ENCODE measurements around the gene HOXC12. TPM values are rescaled to one million over a fixed set of nuclear protein-coding genes. Genes with fewer than 3 reads are reported as not detected.

The HOXC12 gene
- total RNA-seq, 1 donor = under 0.01 TPM

- peak overlapping the region; percentile 37 for H3K4me3 ChIP-seq (ENCODE audit: low read depth, low read length)
- DNase-seq (ENCODE audit: low read depth) = no peak
- peak; percentile 18 for TF ChIP-seq CTCF (IDR thresholded peaks at IDR 0.05; ENCODE audit: insufficient read depth, low read depth, low read length)
Observed at GRCh38 chr12:54004063-54004840, 49.5 kb downstream of the HOXC12 start.

DNA sequence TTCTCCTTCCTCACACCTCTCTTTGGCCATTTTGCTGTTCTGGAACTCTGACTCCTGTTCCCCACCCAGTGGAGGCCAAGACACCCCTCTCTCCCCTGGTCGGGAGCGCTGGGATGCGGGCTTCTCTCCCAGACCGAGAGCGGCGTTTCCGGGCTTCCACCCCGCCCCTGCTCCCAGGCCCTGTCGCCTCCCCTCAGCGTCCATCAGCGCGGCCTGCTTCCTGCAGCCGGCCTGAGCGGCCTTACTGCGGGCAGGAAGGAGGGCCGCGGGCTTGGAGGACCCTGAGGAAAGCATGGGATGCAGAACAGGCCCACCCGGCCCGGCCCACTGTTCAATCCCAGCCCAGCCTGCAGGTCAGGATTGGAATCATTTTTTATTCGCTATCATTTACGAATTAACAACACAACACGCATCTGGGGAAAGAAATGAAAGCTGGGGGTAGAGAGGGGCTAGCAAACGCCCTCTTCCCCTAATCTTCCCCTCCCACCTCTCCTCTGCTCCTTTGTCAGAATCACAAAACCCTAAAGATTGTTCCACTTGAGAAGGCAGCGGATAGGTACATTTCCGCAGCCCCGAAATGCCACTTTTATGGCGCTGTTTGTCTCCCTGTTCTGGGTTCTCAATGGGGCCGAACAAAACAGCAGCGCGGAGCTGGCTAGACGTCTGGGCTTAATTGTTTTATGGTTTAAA is 50.3 kb downstream of the HOXC12 start:
- peak overlapping the region; percentile 37 for H3K4me3 ChIP-seq (ENCODE audit: low read depth, low read length)
- no peak for TF ChIP-seq CTCF (IDR thresholded peaks at IDR 0.05; ENCODE audit: insufficient read depth, low read depth, low read length)
- DNase-seq (ENCODE audit: low read depth) = peak; percentile 68

DNA sequence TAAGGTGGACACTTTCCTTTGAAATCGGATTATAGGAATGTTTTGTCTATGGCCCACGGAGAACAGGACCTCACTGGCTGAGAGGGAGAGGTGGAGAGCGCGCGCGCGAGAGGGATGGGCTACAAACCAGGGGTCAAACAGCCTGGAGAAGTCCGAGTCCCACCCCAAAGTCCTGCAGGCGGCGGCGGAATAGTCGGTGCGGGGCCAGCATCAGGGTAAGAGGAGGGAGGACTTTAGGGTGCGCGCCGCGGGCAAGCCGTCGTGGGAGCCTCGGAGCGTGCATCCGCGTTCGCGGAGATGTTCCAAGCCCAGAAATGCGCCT is 50.8 kb downstream of the HOXC12 start:
- no peak for DNase-seq (ENCODE audit: low read depth)
- no peak for TF ChIP-seq CTCF (IDR thresholded peaks at IDR 0.05; ENCODE audit: insufficient read depth, low read depth, low read length)
- peak overlapping the region; percentile 37 for H3K4me3 ChIP-seq (ENCODE audit: low read depth, low read length)

GRCh38 chr12:54005853-54006558 is 51.3 kb downstream of the HOXC12 start:
- DNase-seq (ENCODE audit: low read depth) = peak; percentile 91
- peak overlapping the region; percentile 48 for H3K4me3 ChIP-seq (ENCODE audit: low read depth, low read length)
- peak; percentile 88 for TF ChIP-seq CTCF (IDR thresholded peaks at IDR 0.05; ENCODE audit: insufficient read depth, low read depth, low read length)

- TF ChIP-seq CTCF (IDR thresholded peaks at IDR 0.05; ENCODE audit: insufficient read depth, low read depth, low read length) = no peak
- H3K4me3 ChIP-seq (ENCODE audit: low read depth, low read length) = peak overlapping the region; percentile 48
- DNase-seq (ENCODE audit: low read depth) = peak; percentile 77
Observed at GRCh38 chr12:54006559-54007220, 52.0 kb downstream of the HOXC12 start.

DNA sequence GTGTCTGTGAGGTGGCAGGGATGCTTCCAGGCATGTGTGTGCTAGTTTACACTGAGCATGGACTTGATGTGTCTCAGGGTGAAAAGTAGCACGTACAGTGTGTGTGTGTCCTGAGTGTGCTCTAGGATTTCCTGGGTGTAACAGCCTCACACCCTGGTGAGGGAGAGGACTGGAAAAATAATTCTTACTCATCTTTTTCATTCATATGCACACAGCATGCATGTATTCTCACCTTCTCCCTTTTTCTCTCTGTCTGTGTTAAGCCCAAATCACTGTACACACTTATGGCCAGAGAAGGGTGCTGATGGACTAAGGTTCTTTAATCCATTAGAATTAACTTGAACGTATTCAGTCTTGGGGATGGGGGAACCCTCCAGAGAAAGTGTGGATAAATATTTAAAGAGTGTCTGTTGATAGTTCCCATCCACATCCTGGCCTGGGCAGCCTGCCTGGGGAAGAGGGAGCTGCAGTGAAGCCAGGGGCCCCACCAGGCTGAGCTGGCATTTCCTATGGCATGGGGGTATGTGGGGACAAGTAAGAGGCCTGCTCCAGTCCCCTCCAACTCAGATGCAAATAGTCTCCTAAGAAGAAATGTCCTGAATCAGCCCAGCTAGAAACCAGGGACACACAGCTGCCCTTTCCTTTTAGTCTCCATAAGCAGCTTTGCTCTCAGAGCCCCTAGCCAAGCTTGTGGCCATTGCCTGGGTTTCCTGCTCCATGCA is 53.0 kb downstream of the HOXC12 start:
- no peak for DNase-seq (ENCODE audit: low read depth)
- H3K4me3 ChIP-seq (ENCODE audit: low read depth, low read length) = no peak overlapping the region
- TF ChIP-seq CTCF (IDR thresholded peaks at IDR 0.05; ENCODE audit: insufficient read depth, low read depth, low read length) = no peak
